Gastrocnemius medialis (tissue), 4 donors: Measurements from ENCODE around the gene CDC34.

Experiments used
- CTCF ChIP-seq, 5 experiments: fragments of 450-650 bp in 3 of 5; fragments of 200-600 bp in 2 of 5; sonication (generic) in 2 of 5; IDR thresholded peaks in 4 of 5; conservative IDR thresholded peaks in 1 of 5; 1 replicate in 4 of 5; 2 replicates in 1 of 5; pipeline ENCODE4 v1.5.1; 2016 to 2019; ENCODE audit warnings: antibody characterized with exemption in 5 of 5, mild to moderate bottlenecking in 3 of 5, moderate library complexity in 3 of 5
- POLR2A ChIP-seq, 2 donors: fragments of 450-650 bp; IDR thresholded peaks; one replicate each; pipeline ENCODE4 v1.6.1; 2017; ENCODE audit warnings: antibody characterized with exemption in 2 of 2, mild to moderate bottlenecking in 2 of 2, moderate library complexity in 2 of 2

GRCh38 chr19:579111-579841 is 47.7 kb downstream of the CDC34 start:
- no peak for TF ChIP-seq CTCF (IDR thresholded peaks at IDR 0.05 in 4 of 5, conservative IDR thresholded peaks at IDR 0.05 in 1 of 5)
- no peak for TF ChIP-seq POLR2A (IDR thresholded peaks at IDR 0.05)
